ENCODE data around the gene PCDHGA1. TPM values are rescaled to one million over a fixed set of nuclear protein-coding genes. Genes with fewer than 3 reads are reported as not detected.

Gene PCDHGA1
- total and polyA plus RNA-seq, 4 donors = 0.91 to 1.6 (median 1.0) TPM; not detected in 1

DNA sequence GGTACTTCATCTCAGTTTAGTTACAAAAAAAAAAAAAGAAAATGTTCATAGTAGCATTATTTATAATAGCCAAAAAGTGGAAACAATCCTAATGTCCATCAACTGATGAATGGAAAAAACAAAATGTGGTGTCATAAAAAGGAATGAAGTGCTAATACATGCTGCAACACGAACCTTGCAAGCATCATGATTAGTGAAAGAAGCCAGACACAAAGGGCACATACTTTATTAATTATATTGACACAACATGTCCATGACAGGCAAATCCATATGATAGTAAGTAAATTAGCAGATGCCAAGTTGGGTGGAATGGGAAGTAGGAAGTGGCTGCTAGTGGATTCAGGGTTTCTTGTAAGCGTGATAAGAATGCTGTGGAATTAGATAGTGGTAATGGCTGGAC is 212.7 kb downstream of the PCDHGA1 start:
- H3K36me3 ChIP-seq (ENCODE audit: control insufficient read depth in 1 of 2, insufficient read depth in 2 of 2, low read length in 1 of 2) = peaks cover 0 to 3% of the 10 kb centered on the region in 2 donors
- intact Hi-C loops (cut with DNase I) = no loop called here
- H3K27ac ChIP-seq (ENCODE audit: low read depth in 1 of 2, low read length in 2 of 2) = no peak overlapping the region
- H3K9me3 ChIP-seq (ENCODE audit: control insufficient read depth, low read length) = peaks cover 3% of the 10 kb centered on the region
- H3K4me1 ChIP-seq (ENCODE audit: control insufficient read depth in 1 of 2, insufficient read depth in 2 of 2, low read length in 2 of 2) = no peaks in the 10 kb centered on the region
- DNase-seq = no peak
- no peak overlapping the region for H3K4me3 ChIP-seq (ENCODE audit: low read length in 2 of 2)
- no peaks in the 10 kb centered on the region for H3K27me3 ChIP-seq (ENCODE audit: control insufficient read depth in 1 of 2, insufficient read depth in 2 of 2, low read length in 1 of 2)
- no peak for ATAC-seq (ENCODE audit: low FRiP score)
- WGBS, 2 donors = 87 to 93% methylated on average over 2 of the region's 2 CpGs

DNA sequence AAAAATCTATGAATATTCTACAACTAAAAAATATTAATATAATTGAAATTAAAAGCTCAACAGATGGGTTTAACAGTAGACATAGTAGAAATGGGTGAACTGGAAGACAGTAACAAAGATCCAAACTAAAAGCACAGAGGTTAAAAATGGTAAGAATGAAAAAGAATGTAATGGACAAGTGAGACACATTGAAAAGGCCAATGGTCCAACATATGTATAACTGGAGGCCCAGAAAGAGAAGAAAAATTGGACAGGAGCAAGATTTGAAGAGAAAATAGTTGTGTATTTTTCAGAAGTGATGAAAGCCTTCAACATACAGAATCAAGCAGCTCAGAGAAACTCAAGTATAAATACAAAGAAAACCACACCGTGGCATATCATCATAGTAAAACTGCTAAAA is 217.2 kb downstream of the PCDHGA1 start:
- ATAC-seq (ENCODE audit: low FRiP score) (no peak), DNase-seq (no peak)
- 99 to 100% methylated on average over 1 of the region's 1 CpG for WGBS, 2 donors
- Histone ChIP-seq H3K4me1 (ENCODE audit: control insufficient read depth in 1 of 2, insufficient read depth in 2 of 2, low read length in 2 of 2) (no peaks in the 10 kb centered on the region), H3K9me3 (ENCODE audit: control insufficient read depth, low read length) (peaks cover 3% of the 10 kb centered on the region), H3K36me3 (ENCODE audit: control insufficient read depth in 1 of 2, insufficient read depth in 2 of 2, low read length in 1 of 2) (peaks cover 0 to 7% of the 10 kb centered on the region in 2 donors), H3K27ac (ENCODE audit: low read depth in 1 of 2, low read length in 2 of 2) (no peak overlapping the region), H3K4me3 (ENCODE audit: low read length in 2 of 2) (no peak overlapping the region), H3K27me3 (ENCODE audit: control insufficient read depth in 1 of 2, insufficient read depth in 2 of 2, low read length in 1 of 2) (no peaks in the 10 kb centered on the region)
- intact Hi-C loops (cut with DNase I) = no loop called here

DNA sequence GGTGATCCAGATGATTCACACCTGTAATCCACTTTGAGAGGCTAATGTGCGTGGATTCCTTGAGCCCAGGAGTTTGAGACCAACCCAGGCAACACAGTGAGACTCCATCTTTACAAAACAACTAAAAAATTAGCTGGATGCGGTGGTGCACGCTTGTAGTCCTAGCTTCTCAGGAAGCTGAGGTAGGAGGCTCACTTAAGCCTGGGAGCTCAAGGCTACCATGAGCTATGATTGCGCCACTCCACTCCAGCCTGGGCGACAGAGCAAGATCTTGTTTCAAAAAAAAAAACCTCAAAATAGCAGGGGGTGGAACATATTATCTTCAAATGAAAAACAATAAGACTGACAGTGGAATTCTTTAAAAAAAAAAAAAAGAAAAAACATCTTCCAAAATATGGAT is 217.6 kb downstream of the PCDHGA1 start:
- H3K27me3 ChIP-seq (ENCODE audit: control insufficient read depth in 1 of 2, insufficient read depth in 2 of 2, low read length in 1 of 2) = no peaks in the 10 kb centered on the region
- DNase-seq = no peak
- 98 to 99% methylated on average over 5 of the region's 5 CpGs for WGBS, 2 donors

DNA sequence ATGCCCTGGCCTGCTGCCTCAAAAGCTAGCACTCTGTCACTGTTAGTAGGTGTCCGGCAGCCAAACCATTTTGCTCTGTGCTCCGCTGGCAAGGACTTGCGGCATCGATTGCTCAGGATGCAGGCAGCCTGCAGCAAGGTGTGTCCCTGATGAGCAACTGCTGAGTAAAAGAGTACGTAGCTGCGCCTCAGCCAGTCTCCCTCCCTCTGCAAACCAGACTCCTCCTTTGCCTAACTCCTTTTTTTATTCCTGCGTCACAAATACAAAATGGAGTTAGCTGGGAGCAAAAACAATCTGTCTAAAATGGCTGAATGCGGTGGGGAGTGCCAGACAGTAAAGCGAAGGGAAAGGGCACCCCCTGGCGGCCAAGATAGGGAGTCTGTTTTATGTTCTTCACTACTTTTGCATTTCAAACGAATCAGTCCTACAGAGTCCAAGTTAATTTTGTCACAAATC is 227.4 kb downstream of the PCDHGA1 start:
- Histone ChIP-seq H3K9me3 (ENCODE audit: control insufficient read depth, low read length) (no peaks in the 10 kb centered on the region), H3K27me3 (ENCODE audit: control insufficient read depth in 1 of 2, insufficient read depth in 2 of 2, low read length in 1 of 2) (no peaks in the 10 kb centered on the region), H3K27ac (ENCODE audit: low read depth in 1 of 2, low read length in 2 of 2) (peak overlapping the region in 1 of 2 donors; percentile 58), H3K36me3 (ENCODE audit: control insufficient read depth in 1 of 2, insufficient read depth in 2 of 2, low read length in 1 of 2) (peaks cover 2 to 7% of the 10 kb centered on the region in 2 donors), H3K4me1 (ENCODE audit: control insufficient read depth in 1 of 2, insufficient read depth in 2 of 2, low read length in 2 of 2) (peaks cover 2% of the 10 kb centered on the region in 2 donors), H3K4me3 (ENCODE audit: low read length in 2 of 2) (no peak overlapping the region)
- ATAC-seq (ENCODE audit: low FRiP score) = peak; percentile 89
- peak; percentile 87 to 93 for DNase-seq
- 16 to 25% methylated on average over 11 of the region's 11 CpGs for WGBS, 2 donors
- intact Hi-C loops (cut with DNase I) = loop anchor here in 1 of 2 donors (2.0 to 5.0 kb wide), 3 partner anchors 33 to 150 kb away; partner anchors contain the start of gene PCDHGB6

More for the DNA sequence above, 217.6 kb downstream of the PCDHGA1 start:
- no peak overlapping the region for H3K27ac ChIP-seq (ENCODE audit: low read depth in 1 of 2, low read length in 2 of 2)
- peaks cover 0 to 7% of the 10 kb centered on the region in 2 donors for H3K36me3 ChIP-seq (ENCODE audit: control insufficient read depth in 1 of 2, insufficient read depth in 2 of 2, low read length in 1 of 2)
- no peaks in the 10 kb centered on the region for H3K4me1 ChIP-seq (ENCODE audit: control insufficient read depth in 1 of 2, insufficient read depth in 2 of 2, low read length in 2 of 2)
- no peak overlapping the region for H3K4me3 ChIP-seq (ENCODE audit: low read length in 2 of 2)
- intact Hi-C loops (cut with DNase I) = no loop called here
- no peak for ATAC-seq (ENCODE audit: low FRiP score)
- peaks cover 3% of the 10 kb centered on the region for H3K9me3 ChIP-seq (ENCODE audit: control insufficient read depth, low read length)

DNA sequence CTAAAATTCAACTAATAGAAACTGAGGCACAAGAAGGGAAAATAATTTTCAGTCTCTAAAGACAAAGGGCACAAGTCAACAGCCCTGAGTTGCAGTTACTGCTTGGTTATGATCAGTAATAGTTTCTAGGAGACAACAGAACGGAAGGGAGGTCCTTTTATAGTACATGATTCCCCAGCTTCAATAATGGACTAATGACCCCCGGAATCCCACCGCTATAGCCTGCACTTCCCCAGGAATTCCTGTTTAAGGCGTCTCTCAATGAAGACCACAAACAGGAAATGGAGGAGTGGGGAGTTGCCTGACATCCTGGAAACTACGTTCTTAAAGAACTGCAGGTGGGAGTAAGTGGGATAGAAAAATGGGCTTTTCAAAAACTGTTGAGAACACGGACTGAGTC is 227.8 kb downstream of the PCDHGA1 start:
- Histone ChIP-seq H3K27ac (ENCODE audit: low read depth in 1 of 2, low read length in 2 of 2) (peak overlapping the region; percentile 1 to 63), H3K9me3 (ENCODE audit: control insufficient read depth, low read length) (no peaks in the 10 kb centered on the region), H3K4me1 (ENCODE audit: control insufficient read depth in 1 of 2, insufficient read depth in 2 of 2, low read length in 2 of 2) (peaks cover 2% of the 10 kb centered on the region in 2 donors), H3K36me3 (ENCODE audit: control insufficient read depth in 1 of 2, insufficient read depth in 2 of 2, low read length in 1 of 2) (peaks cover 2 to 7% of the 10 kb centered on the region in 2 donors), H3K27me3 (ENCODE audit: control insufficient read depth in 1 of 2, insufficient read depth in 2 of 2, low read length in 1 of 2) (no peaks in the 10 kb centered on the region), H3K4me3 (ENCODE audit: low read length in 2 of 2) (no peak overlapping the region)
- intact Hi-C loops (cut with DNase I) = loop anchor here in 1 of 2 donors (2.0 to 5.0 kb wide), 3 partner anchors 33 to 151 kb away; partner anchors contain the start of gene PCDHGB6
- ATAC-seq (ENCODE audit: low FRiP score) = no peak
- DNase-seq = no peak
- WGBS, 2 donors = 37 to 43% methylated on average over 6 of the region's 6 CpGs

DNA sequence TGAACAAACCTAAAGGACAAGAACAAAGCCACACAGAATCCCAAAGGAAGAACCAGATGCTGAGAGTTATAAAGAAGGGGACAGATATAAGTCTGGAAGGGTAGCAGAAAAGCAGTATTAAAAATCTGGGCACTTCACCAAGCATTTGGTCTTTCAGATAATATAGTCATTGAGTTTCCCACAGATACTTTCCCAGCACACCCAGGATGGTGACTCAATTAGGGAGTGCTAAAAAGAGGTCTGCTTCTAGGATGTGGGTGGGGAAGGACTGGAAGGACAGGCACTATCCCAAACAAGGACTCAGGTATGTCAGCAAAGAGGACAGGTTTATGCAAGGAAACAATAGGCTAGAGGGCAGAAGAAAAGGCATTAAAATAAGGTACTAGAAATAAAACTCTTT is 229.1 kb downstream of the PCDHGA1 start:
- intact Hi-C loops (cut with DNase I) = loop anchor here in 1 of 2 donors (2.0 to 5.0 kb wide), 3 partner anchors 35 to 152 kb away; partner anchors contain the start of gene PCDHGB6
- DNase-seq (no peak), ATAC-seq (ENCODE audit: low FRiP score) (no peak)
- Histone ChIP-seq H3K27me3 (ENCODE audit: control insufficient read depth in 1 of 2, insufficient read depth in 2 of 2, low read length in 1 of 2) (no peaks in the 10 kb centered on the region), H3K4me3 (ENCODE audit: low read length in 2 of 2) (no peak overlapping the region), H3K27ac (ENCODE audit: low read depth in 1 of 2, low read length in 2 of 2) (peak overlapping the region; percentile 49 to 71), H3K9me3 (ENCODE audit: control insufficient read depth, low read length) (no peaks in the 10 kb centered on the region), H3K36me3 (ENCODE audit: control insufficient read depth in 1 of 2, insufficient read depth in 2 of 2, low read length in 1 of 2) (peaks cover 2 to 7% of the 10 kb centered on the region in 2 donors), H3K4me1 (ENCODE audit: control insufficient read depth in 1 of 2, insufficient read depth in 2 of 2, low read length in 2 of 2) (peaks cover 2% of the 10 kb centered on the region in 2 donors)

DNA sequence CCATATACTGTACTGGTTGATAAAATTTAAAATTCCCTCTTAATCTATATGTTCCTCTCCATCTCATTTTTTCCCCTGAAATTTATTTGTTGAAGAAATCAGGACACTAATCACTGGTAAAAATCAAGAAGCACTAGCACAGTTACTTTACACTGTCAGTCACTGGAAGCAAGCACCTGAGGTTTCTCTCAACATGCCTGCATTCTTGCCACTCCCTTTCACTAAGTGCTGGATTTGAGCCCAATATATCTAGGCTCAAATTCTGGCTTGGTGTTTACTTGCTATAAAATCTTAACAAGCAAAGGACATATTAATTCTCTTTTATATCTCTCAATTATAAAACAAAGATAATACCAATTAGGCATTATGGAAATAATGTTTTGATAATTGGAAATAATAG is 229.8 kb downstream of the PCDHGA1 start:
- ATAC-seq (ENCODE audit: low FRiP score) (no peak), DNase-seq (no peak)
- Histone ChIP-seq H3K27ac (ENCODE audit: low read depth in 1 of 2, low read length in 2 of 2) (peak overlapping the region; percentile 67 to 77), H3K4me1 (ENCODE audit: control insufficient read depth in 1 of 2, insufficient read depth in 2 of 2, low read length in 2 of 2) (peaks cover 2% of the 10 kb centered on the region in 2 donors), H3K27me3 (ENCODE audit: control insufficient read depth in 1 of 2, insufficient read depth in 2 of 2, low read length in 1 of 2) (no peaks in the 10 kb centered on the region), H3K36me3 (ENCODE audit: control insufficient read depth in 1 of 2, insufficient read depth in 2 of 2, low read length in 1 of 2) (peaks cover 2 to 7% of the 10 kb centered on the region in 2 donors), H3K4me3 (ENCODE audit: low read length in 2 of 2) (no peak overlapping the region), H3K9me3 (ENCODE audit: control insufficient read depth, low read length) (no peaks in the 10 kb centered on the region)
- intact Hi-C loops (cut with DNase I) = loop anchor here (2.0 to 10.0 kb wide), 10 partner anchors 38 to 388 kb away; partner anchors contain the start of genes PCDHB7 (in 2 of the 2), TAF7 (in 2 of the 2), PCDHB8 (in 1 of the 2) and PCDHGA10 (in 1 of the 2)

DNA sequence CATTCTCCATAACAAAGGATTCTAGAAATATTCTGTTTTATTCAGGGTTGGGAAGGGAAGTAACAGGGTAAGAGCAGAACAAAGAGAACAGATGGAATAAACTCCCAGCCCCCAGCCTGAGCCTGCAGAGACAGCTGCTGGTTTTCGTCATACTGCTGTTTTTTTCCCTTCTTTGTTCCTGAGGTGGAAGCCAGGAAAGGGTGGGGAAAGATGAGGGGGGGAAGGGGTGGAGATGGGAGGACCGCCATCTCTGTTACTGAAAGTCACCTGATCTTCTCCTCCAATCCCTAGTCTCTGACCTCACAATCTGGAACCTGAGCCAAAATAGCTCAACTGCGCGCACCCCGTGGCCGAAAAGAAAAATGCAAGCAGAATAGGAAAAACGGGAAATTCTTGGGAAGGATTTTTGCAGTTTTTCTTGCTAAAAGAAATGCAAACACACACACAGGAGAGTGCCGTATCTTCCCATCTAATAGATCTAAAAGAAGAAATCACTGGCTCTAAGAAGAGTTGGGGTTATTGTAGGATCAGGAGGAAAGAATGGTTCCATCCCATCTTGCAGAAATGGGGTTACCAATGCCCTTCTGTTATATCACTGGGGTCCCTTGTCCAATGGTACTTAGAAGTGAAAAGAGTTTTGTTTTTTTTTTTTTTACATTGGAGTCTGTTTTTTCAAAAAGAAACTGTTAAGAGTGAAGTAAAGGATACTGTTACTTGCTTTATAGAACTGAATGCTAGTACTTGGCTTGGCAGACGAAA is 230.6 kb downstream of the PCDHGA1 start:
- Histone ChIP-seq H3K4me1 (ENCODE audit: control insufficient read depth in 1 of 2, insufficient read depth in 2 of 2, low read length in 2 of 2) (peaks cover 2% of the 10 kb centered on the region in 2 donors), H3K27me3 (ENCODE audit: control insufficient read depth in 1 of 2, insufficient read depth in 2 of 2, low read length in 1 of 2) (no peaks in the 10 kb centered on the region), H3K9me3 (ENCODE audit: control insufficient read depth, low read length) (no peaks in the 10 kb centered on the region), H3K27ac (ENCODE audit: low read depth in 1 of 2, low read length in 2 of 2) (peak overlapping the region in 1 of 2 donors; percentile 77), H3K36me3 (ENCODE audit: control insufficient read depth in 1 of 2, insufficient read depth in 2 of 2, low read length in 1 of 2) (peaks cover 0 to 4% of the 10 kb centered on the region in 2 donors), H3K4me3 (ENCODE audit: low read length in 2 of 2) (no peak overlapping the region)
- DNase-seq (peak; percentile 85 to 87), ATAC-seq (ENCODE audit: low FRiP score) (peak; percentile 93)
- WGBS, 2 donors = 13 to 15% methylated on average over 9 of the region's 9 CpGs
- intact Hi-C loops (cut with DNase I) = loop anchor here (2.0 to 10.0 kb wide), 10 partner anchors 39 to 389 kb away; partner anchors contain the start of genes PCDHB7 (in 2 of the 2), TAF7 (in 2 of the 2), PCDHB8 (in 1 of the 2) and PCDHGA10 (in 1 of the 2)

Measured in aorta (tissue), 5 donors.